Measurements from ENCODE around the gene MBOAT2. TPM values are rescaled to one million over a fixed set of nuclear protein-coding genes. Genes with fewer than 3 reads are reported as not detected.

Gene MBOAT2
- polyA plus RNA-seq, 6 donors from 2014 or later = 0.07 to 1.5 (median 0.18) TPM; not detected in 2

DNA sequence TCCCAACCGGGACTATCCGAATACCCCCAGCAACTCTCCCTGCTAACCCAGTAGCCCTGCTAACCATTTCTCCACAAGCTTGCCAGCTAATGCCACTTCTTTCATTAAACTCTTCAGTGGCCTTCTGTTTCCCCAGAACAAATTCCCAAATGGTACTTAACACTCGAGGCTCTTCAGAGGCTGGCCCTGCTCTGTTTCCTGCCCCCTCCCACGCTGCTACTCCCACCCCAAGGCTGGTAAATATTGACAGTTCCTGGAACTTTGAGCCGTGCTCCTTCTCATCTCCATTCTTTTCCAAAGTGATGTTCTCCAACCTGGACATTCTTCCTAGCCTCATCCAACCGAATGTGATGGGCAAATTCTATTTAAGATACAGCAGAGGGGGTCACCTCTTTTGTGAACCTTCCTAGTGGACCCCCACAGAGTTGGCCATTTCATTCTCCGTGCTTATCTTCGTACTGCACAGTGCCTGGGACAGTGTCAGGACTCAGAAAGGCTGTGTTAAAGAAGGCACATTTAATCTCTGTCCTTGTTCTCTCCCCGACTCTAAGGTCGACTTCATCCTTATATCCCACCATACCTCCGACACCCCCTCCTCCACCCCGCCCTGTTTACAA lies 162.9 kb downstream of the MBOAT2 start:
- Mint-ChIP-seq H3K27ac (no peak overlapping the region), H3K9me3 (peaks cover 0 to 3% (median 0%) of the 10 kb centered on the region in 7 donors), H3K36me3 (peaks cover 0 to 7% of the 10 kb centered on the region in 2 donors), H3K4me3 (peak overlapping the region in 1 of 8 donors; percentile 6), H3K4me1 (peaks cover 9 to 19% (median 17%) of the 10 kb centered on the region in 3 donors), H3K27me3 (peaks cover 5 to 21% (median 13%) of the 10 kb centered on the region in 3 donors)
- DNase-seq (no peak), ATAC-seq (ENCODE audit: low read depth in 2 of 2) (no peak)

DNA sequence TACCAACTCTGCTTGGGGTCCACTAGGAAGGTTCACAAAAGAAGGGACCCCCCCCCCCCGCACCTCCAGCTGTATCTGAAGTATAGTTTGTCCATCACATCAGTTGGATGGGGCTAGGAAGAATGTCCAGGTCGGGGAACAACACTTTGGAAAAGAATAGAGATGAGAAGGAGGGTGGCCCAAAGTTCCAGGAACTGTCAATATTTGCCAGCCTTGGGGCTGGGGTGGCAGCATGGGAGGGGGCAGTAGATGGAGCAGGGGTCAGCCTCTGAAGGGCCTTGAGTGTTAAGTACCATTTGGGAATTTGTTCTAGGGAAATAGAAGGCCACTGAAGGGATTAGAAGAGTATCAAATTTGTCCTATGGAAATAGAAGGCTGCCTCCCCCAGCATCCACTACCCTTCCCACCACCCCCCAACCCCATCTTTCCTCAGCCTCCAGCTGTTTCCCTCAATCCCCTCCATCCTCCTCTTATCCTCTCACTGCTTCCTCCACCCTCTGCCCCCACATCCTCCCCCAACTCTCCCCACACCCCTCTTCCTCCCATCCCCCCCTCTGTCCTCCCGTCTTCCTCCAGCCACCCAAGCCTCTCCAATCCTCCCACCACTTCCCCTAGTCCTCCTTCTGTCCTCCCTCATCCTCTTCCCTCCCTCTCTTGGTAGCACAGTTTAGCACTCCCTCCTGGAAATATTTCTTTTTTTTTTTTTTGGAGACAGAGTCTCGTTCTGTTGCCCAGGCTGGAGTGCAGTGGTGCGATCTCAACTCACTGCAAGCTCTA lies 164.1 kb downstream of the MBOAT2 start:
- Mint-ChIP-seq H3K4me3 (peak overlapping the region in 3 of 8 donors; percentile 32 to 91 (median 75)), H3K27ac (no peak overlapping the region), H3K9me3 (peaks cover 0 to 3% (median 0%) of the 10 kb centered on the region in 7 donors), H3K36me3 (peaks cover 0 to 7% of the 10 kb centered on the region in 2 donors), H3K4me1 (peaks cover 15 to 31% (median 29%) of the 10 kb centered on the region in 3 donors), H3K27me3 (peaks cover 0 to 9% (median 7%) of the 10 kb centered on the region in 3 donors)
- no peak for ATAC-seq (ENCODE audit: low read depth in 2 of 2)
- no peak for DNase-seq

DNA sequence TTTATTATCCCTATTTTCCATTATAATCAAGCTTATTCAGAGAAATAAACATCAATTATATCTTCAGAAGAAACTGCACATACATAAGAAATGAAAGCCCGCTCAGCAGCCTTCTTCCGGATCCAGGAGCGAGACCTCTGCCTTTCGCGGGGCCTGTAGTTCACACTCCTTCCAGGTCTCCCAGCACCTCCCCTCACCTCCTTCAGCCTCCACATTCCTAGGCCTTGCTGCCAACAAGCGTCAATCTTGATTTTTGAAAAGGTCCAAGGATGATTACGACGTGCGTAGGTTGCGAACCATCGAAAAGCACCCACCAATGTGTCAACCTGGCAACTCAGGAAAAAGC lies 165.7 kb downstream of the MBOAT2 start:
- Mint-ChIP-seq H3K27me3 (peaks cover 0 to 8% (median 7%) of the 10 kb centered on the region in 3 donors), H3K36me3 (peaks cover 5 to 7% of the 10 kb centered on the region in 2 donors), H3K27ac (peak overlapping the region in 2 of 6 donors; percentile 54 to 95), H3K4me1 (peaks cover 25 to 37% (median 37%) of the 10 kb centered on the region in 3 donors), H3K4me3 (peak overlapping the region; percentile 55 to 100 (median 99)), H3K9me3 (peaks cover 0 to 3% (median 0%) of the 10 kb centered on the region in 7 donors)
- peak in 1 of 2 donors; percentile 4 for ATAC-seq (ENCODE audit: low read depth in 2 of 2)
- no peak for DNase-seq

DNA sequence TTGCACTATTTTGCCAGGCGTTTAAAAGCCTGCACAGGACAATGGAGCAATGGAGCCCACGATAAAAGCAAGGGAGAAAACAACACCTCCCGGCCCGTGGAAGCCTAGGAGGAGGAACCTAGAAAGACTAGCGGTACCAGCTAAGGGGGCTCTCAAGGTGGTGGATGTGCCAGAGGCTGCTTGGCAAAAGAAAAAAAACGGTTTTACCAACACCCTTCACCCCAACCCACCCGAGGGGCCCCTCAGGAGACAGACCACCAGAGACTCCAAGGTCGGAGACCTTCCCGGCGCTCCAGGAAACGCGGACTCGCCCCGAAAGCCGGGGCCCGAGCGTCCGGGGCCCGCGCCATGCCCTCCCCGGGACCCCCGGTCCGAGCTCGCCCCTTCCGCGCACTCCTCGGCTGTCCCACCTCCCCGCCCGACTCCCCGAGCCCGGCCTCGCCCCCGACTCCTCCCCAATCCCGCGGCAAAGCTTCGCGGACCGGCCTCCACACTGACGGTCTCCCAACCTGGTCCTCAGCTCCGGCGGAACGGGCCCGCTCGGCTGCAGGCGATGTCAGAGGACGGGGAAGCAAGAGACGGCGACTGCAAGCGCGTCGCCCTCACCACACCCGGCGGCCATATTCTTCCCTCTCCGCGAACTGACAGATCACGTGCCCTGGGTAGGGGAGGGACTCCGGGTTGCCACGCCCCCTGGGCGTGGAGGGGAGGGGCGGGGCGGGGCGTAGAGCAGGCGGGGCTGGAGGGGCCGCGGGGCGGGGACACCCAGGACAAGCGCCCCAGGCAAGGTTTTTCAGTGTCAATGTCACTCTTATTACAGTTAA lies 166.3 kb downstream of the MBOAT2 start, which contains the start of gene KIDINS220:
Gene KIDINS220 (minus strand): TSS at position 643 of the 824 bp plus-strand sequence. CDS start 10,520 bp downstream, outside the sequence.
- peaks cover 7 to 9% of the 10 kb centered on the region in 2 donors for H3K36me3 Mint-ChIP-seq
- H3K9me3 Mint-ChIP-seq = peaks cover 0 to 3% (median 0%) of the 10 kb centered on the region in 7 donors
- peaks cover 25 to 38% (median 38%) of the 10 kb centered on the region in 3 donors for H3K4me1 Mint-ChIP-seq

DNA sequence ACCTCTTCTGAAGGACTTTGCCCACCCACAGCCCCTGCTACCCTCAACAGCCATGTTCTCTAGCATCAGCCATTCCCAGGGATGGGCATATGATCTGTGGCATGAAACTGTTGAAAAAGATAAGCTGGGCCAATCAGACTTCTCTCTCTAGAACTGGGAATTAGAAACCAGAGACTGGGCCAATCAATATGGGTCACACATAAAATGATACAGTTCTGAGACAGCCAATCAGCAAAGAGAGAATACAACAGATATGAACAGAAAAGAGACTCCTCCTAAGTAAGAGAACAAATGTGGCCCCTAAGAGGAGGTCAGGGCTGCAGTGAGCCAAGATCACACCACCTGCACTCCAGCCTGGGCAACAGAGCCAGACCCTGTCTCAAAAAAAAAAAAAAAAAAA lies 168.2 kb downstream of the MBOAT2 start:
- Mint-ChIP-seq H3K36me3 (peaks cover 7 to 15% of the 10 kb centered on the region in 2 donors), H3K27me3 (peaks cover 0 to 1% (median under 1%) of the 10 kb centered on the region in 3 donors), H3K27ac (peak overlapping the region in 1 of 6 donors; percentile 6), H3K4me1 (peaks cover 41 to 54% (median 54%) of the 10 kb centered on the region in 3 donors), H3K9me3 (peaks cover 0 to 3% (median 0%) of the 10 kb centered on the region in 7 donors), H3K4me3 (peak overlapping the region in 7 of 8 donors; percentile 36 to 100 (median 65))
- no peak for DNase-seq
- no peak for ATAC-seq (ENCODE audit: low read depth in 2 of 2)

More for the DNA sequence above, 166.3 kb downstream of the MBOAT2 start, which contains the start of gene KIDINS220:
- DNase-seq (peak; percentile 81), ATAC-seq (ENCODE audit: low read depth in 2 of 2) (peak; percentile 93 to 94)
- Mint-ChIP-seq H3K4me3 (peak within 1 kb of the TSS; percentile 91 to 100 (median 100)), H3K27me3 (peaks cover 0 to 8% (median 7%) of the 10 kb centered on the region in 3 donors), H3K27ac (peak within 1 kb of the TSS; percentile 95 to 99 (median 99))

DNA sequence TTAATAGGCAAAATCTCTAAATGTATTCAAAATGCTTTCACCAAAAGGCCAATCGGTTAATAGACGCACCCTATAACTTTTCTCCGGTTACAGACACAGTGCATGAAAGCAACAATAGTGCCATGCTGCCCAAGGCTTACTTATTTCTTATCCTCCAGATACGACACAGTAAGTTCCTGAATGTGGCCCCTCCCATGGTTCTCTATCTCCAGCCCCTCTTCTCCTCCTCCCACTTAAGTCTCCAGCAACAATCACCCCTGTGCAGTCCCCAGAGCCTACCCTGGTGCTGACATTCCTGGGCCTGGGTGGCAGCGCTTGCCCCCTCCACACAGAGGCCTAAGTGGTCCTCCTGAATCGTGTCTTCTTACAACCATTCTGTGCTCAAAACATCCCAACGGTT lies 169.6 kb downstream of the MBOAT2 start:
- peaks cover 0 to 3% (median 0%) of the 10 kb centered on the region in 7 donors for H3K9me3 Mint-ChIP-seq
- DNase-seq (no peak), ATAC-seq (ENCODE audit: low read depth in 2 of 2) (no peak)
- H3K27ac Mint-ChIP-seq = no peak overlapping the region
- peaks cover 50 to 58% (median 54%) of the 10 kb centered on the region in 3 donors for H3K4me1 Mint-ChIP-seq
- no peaks in the 10 kb centered on the region for H3K27me3 Mint-ChIP-seq
- H3K4me3 Mint-ChIP-seq = peak overlapping the region in 2 of 8 donors; percentile 66 to 91
- peaks cover 7 to 15% of the 10 kb centered on the region in 2 donors for H3K36me3 Mint-ChIP-seq

DNA sequence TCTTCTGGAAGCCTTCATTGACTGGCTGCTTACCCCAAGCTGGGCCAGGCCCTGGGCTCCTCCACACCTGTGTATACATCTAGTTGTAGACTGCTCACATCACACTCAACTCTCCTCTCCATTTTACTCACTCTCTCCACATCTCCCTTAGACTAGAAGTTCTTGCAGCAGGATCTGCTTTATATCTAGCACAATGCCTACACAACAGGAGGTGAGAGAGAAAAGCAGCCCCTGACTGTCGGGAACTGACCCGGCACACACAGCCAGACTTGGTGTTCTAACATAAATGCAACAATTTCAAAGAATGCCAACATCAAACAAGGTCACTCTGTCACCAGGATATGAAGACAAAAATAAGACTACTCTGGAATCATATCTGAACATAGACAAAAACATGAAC lies 172.0 kb downstream of the MBOAT2 start:
- Mint-ChIP-seq H3K27me3 (no peaks in the 10 kb centered on the region), H3K9me3 (no peaks in the 10 kb centered on the region), H3K27ac (no peak overlapping the region), H3K36me3 (peaks cover 8 to 24% of the 10 kb centered on the region in 2 donors), H3K4me3 (no peak overlapping the region), H3K4me1 (peaks cover 57 to 60% (median 58%) of the 10 kb centered on the region in 3 donors)
- DNase-seq (no peak), ATAC-seq (ENCODE audit: low read depth in 2 of 2) (no peak)

DNA sequence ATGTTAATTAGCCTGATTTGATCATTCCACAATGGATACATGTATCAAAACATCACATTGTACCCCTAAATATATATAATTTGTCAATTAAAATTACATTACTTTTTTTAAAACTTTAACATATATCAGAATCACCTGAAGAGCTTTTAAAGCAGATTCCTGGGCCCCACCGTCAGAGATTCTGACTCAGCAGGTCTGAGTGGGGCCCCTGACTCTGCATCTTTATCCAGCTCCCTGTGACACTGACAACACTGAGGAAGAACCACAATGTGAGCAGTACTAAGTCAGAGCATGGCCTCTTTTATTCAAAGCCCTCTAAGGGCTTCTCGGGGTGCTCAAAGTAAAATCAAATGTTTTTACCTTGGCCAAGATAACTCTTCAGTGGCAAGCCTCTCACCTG lies 175.8 kb downstream of the MBOAT2 start:
- no peak for DNase-seq
- no peaks in the 10 kb centered on the region for H3K9me3 Mint-ChIP-seq
- ATAC-seq (ENCODE audit: low read depth in 2 of 2) = no peak
- no peaks in the 10 kb centered on the region for H3K27me3 Mint-ChIP-seq
- peaks cover 27 to 37% (median 32%) of the 10 kb centered on the region in 3 donors for H3K4me1 Mint-ChIP-seq
- H3K36me3 Mint-ChIP-seq = peaks cover 16 to 24% of the 10 kb centered on the region in 2 donors
- no peak overlapping the region for H3K27ac Mint-ChIP-seq
- no peak overlapping the region for H3K4me3 Mint-ChIP-seq

DNA sequence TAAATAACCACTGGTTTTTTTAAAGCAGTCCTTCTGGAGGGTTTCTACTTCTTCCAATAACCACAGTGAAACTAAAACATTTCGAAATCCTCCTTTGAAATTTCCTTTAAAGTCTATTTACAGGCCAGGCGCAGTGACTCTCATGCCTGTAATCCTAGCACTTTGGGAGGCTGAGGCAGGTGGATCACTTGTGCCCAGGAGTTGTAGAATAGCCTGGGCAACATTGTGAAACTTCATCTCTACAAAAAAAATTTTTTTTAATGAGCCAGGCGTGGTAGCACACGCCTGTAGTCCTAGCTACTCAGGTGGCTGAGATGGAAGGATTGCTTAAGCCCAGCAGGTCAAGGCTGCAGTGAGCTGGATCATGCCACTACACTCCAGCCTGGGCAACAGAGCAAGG lies 181.3 kb downstream of the MBOAT2 start:
- DNase-seq (no peak), ATAC-seq (ENCODE audit: low read depth in 2 of 2) (no peak)
- no peak overlapping the region for H3K4me3 Mint-ChIP-seq
- peaks cover 1 to 2% (median 2%) of the 10 kb centered on the region in 3 donors for H3K4me1 Mint-ChIP-seq
- no peaks in the 10 kb centered on the region for H3K27me3 Mint-ChIP-seq
- H3K36me3 Mint-ChIP-seq = peaks cover 22 to 26% of the 10 kb centered on the region in 2 donors
- no peak overlapping the region for H3K27ac Mint-ChIP-seq
- no peaks in the 10 kb centered on the region for H3K9me3 Mint-ChIP-seq

DNA sequence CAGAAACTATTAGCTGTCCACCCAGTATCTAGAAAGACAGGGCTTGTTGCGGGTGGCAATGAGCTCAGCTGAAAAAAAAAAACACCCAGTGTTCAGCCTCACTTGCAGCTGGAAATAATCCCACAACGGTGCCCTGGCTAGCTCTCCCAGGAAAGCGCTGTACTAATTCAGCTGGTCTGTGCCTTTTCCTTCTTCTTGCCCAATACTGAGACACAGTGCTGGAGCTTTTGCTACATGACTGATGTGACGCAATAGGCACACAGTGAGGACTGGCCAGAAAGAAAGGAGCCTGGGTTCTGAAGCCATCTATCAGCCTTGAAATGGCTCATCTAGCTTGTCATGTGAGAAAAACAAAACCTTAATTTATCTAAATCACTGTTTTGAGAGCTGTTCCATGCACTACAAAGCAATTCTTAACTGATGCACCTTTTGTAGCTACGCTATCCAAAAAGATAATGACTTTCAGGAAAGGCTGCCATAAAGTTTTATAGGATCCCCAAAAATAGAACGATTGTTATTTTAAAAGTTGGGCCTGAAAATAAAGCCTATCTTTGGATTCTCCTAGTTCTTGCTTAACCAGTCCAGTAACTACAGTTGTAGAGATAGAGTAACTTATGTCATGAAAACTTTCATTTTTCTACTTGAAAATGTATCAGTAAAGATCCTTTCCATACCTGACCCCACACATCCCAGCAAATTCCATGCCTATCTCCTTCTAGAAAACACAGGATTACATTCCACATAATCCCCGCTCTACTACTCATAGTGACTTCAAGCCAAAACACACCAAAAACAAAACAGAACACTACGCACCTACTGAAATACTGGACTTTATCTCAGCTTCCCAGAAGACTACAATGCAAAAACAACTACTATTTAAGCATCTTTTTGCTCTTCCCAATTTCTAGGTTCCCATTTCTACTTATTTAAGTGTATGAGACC lies 181.9 kb downstream of the MBOAT2 start:
- Mint-ChIP-seq H3K36me3 (peaks cover 23 to 25% of the 10 kb centered on the region in 2 donors), H3K27ac (no peak overlapping the region), H3K9me3 (no peaks in the 10 kb centered on the region), H3K27me3 (no peaks in the 10 kb centered on the region), H3K4me3 (no peak overlapping the region), H3K4me1 (no peaks in the 10 kb centered on the region)
- ATAC-seq (ENCODE audit: low read depth in 2 of 2) = no peak
- no peak for DNase-seq

DNA sequence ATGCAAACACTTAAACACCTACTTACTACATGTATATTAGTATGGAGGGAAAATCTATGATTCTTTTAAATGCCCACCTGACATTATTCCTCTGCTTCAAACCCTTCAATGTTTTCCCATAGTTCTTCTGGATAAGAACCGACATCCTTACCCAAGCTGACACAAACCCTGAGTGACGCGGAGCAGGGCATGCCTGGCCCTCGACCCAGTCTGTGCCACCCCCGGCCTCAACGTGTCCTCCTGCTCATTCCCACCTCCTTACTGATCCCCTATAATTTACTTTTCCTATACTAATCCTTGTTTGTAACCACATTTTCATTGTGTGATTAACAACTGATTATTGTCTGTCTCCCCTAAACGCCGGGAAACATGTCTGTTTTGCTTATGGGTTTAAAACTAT lies 183.5 kb downstream of the MBOAT2 start:
- Mint-ChIP-seq H3K4me3 (no peak overlapping the region), H3K4me1 (no peaks in the 10 kb centered on the region), H3K27me3 (no peaks in the 10 kb centered on the region), H3K9me3 (no peaks in the 10 kb centered on the region), H3K27ac (no peak overlapping the region), H3K36me3 (peaks cover 21 to 25% of the 10 kb centered on the region in 2 donors)
- DNase-seq (no peak), ATAC-seq (ENCODE audit: low read depth in 2 of 2) (no peak)

DNA sequence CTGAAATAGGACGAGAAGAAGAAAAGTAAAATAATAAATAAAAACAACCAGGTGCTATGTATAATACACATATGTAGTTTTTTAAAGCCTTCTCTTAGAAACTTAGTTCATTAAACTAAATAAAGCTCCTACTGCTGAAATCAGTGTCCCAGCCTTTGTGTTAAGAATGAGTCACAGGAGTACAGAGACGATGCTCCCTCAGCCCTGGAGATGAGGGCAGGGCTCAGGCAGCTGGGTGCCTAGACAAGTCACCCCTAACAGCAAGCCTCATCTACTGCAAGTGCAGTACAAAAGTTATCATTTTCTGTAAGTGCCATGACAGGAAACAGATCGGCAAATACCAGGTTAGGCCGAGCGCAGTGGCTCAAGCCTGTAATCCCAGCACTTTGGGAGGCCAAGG lies 184.3 kb downstream of the MBOAT2 start:
- DNase-seq (no peak), ATAC-seq (ENCODE audit: low read depth in 2 of 2) (no peak)
- Mint-ChIP-seq H3K36me3 (peaks cover 15 to 21% of the 10 kb centered on the region in 2 donors), H3K27ac (peak overlapping the region in 1 of 6 donors; percentile 66), H3K4me3 (no peak overlapping the region), H3K27me3 (no peaks in the 10 kb centered on the region), H3K9me3 (no peaks in the 10 kb centered on the region), H3K4me1 (no peaks in the 10 kb centered on the region)

Measured in naive B cell (primary cell).